Activated T-helper 1 cell treated with Interleukin-2 at 50 U/mL for 16 hours (primary cell): ENCODE results near the gene ZNF273.
"Not testable (repeated sequence)": the region's sequence is repeated elsewhere in the genome, so short reads cannot be mapped to it uniquely, and the experiment has no call there.

Experiments used
- DNase-seq: peaks from one replicate; pipeline ENCODE4 v3.0.0-alpha.2; 2020; ENCODE audit warnings: low read depth

The ZNF273 gene

GRCh38 chr7:64890273-64890672, 12.8 kb upstream of the ZNF273 start:
- not testable (repeated sequence) for DNase-seq

DNA sequence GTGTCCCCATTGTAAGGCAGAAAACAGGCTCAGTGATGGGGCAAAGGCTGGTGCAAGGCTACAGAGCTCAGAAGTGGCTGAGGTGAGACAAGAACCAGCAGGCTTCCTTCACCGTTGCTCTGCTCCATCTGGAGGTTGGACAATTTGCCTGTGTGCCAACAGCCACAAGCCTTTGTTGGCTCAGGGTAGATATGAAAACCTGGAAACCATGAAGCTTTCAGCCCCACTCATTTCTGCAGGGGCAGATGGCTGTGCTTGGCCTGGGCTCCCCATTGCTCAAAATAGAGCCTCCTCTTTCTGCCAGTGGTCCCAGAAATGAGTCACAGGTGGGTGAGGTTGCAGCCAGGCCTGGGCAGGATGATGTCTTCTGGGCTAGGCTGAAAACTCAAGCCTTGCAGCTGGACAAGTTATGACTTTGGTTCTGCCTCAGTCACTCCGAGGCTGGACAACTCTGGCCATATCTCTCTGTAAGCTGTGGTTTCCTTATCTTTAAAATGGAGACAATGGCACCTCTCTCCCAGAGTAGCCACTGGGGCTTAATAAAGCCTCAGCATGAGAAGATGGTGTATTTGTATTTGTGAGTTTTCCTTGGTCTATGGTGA, 12.2 kb upstream of the ZNF273 start:
- no peak for DNase-seq

DNA sequence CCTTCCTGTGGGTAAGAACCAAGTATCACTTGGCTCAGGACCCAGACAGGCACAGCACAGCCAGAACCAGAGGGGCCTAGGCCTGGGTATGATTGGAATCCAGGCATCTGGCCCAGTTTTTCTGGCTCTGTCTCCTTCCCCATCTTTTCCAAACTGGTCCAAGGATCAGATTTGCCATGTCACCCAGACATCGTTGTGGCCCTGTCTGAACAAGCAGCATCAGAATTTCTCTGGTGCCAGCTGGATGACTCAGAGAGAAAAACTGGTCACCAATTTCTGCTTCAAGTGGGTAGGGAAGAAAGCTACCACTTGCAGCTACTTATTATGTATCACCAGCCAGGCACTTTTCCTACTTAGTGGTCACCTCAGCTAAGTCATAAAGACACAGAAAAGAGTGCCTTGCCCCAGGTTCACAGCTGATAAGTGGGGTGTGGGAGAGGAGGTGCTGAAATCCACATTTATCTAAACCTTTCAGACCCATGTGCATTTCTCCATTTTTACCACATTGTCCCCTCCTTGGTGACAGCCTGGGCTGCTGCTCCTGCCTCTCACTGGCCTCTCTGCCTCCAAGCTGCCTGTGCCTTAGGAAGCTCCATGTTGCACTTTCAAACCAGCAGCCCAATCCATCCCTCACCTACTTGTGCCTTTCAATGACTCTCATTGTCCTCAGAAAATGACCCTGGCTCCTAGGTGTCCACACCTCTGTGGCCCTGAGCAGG, 11.6 kb upstream of the ZNF273 start:
- not testable (repeated sequence) for DNase-seq

DNA sequence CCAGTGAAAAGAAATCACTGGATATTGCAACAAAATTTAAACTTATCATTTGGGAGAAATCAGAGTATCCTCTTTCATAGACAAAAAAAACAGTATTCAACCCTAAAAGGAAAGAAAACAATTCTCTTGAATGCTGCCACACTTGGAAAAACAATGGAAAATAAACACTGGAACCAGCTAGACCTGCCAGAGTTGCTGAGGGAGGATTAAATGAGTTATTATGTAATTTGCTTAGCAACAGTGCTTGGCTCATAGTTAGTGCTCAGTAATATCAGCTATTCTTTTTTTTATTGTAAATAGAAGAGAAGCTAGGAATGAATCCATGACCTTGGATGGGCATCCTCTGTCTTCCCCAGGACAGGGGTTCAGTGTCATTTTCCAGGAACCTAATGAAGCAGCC, 11.0 kb upstream of the ZNF273 start:
- no peak for DNase-seq

DNA sequence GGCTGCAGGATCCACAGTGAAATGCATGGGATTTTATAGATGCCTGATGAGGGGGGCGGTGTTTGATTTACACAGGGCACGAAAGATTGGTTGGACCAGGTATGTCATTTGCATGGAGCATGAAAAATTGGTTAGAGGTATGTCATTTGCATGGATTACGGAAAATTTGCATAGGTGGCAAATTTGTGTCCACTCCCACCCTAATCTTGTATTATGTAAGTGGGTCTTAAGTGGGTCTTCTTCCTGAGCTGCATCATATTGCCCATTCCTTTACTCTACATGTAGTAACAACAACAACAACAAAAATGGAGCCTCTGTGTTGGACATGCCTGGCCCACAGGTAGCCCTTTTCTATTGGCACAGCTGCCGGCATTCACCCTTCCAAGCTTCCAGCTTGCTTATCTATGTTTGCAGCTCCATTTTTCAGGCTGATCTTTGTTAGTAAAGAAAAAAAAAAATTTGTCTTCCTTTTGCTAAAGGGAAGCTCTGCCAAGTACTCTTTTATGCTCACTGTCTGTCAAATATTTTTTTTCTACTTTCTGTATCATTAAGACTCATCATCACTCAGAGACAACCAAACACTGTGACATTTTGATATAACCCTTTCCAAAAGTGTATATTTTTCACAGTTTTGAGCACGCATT, 10.3 kb upstream of the ZNF273 start:
- no peak for DNase-seq

DNA sequence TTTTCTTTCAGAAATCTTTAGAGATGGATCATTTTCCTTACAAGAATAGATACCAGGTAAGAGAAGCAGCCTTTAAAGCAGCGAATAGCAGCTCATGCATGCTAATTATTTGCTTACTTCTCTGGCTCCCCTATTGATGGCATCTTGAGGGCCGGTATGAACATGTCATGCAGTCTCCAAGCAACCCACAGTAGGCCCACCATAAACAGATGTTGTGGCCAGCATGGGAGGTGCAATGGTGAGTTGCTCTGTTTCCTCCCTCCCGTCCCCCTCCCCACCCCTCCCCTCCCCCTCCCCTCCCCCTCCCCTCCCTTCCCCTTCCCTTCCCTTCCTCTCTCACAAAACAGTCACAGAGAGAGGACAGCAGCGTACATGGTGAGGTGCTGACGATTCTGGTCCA, 9.7 kb upstream of the ZNF273 start:
- no peak for DNase-seq

- not testable (repeated sequence) for DNase-seq
Measured at GRCh38 chr7:64902461-64902805, 640 bp upstream of the ZNF273 start.

- no peak for DNase-seq
Measured at GRCh38 chr7:64904008-64904407, 935 bp downstream of the ZNF273 start.

DNA sequence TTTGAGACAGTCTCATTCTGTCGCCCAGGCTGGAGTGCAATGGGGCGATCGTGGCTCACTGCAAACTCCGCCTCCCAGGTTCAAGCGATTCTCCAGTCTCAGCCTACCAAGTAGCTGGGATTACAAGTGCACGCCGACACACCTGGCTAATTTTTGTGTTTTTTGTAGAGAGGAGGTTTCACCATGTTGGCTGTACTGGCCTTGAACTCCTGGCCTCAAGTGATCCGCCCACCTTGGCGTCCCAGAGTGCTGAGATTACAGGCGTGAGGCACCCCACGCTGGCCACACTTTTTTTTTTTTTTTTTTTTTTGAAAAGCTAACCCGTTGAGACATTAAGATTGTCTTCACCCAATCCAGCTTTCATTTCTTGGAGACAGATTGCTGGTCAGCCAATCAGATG, 2.1 kb downstream of the ZNF273 start:
- no peak for DNase-seq

- no peak for DNase-seq
Measured at GRCh38 chr7:64905547-64905946, 2.5 kb downstream of the ZNF273 start.

DNA sequence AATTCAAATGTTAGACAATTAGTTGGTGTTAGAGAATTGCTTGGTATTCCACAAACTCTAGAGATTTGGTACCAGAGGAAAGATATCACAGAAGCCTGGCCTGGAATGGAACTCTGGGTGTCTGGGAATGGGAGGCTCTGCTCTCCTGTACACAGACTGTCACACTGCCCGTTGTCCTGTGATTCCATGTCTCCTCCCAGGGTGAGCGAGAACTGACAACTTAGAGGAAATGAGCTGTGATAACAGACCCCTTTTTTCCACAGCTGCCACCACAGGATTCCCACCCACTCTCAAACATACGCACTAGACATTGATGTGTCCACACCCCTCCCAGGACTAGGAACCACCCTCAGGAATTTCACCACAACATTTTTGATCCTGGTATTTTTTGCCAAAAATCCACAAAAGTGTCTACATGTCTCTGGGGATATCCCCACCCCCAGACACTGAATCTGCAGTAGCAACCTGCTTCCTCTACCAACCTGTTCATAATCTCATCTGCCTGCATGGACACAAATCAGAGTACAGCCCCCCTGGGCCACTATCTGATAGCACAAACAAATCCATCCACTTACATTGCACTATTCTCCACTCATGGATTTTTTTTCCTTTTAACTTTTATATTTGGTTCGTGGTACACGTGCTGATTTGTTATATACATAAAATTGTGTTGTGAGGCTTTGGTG, 4.7 kb downstream of the ZNF273 start:
- no peak for DNase-seq

DNA sequence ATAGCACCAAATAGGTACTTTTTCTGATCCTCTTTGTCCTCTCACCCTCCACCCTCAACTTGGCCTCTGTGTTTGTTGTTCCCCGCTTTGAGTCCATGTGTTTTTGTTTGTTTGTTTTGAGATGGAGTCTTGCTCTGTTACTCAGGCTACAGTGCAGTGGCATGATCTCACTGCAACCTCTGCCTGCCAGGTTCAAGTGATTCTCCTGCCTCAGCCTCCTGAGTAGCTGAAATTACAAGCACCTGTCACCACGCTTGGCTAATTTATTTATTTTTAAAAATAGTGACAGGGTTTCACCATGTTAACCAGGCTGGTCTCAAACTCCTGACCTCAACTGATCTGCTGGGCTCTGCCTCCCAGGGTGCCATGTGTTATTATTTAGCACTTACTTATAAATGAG, 5.3 kb downstream of the ZNF273 start:
- no peak for DNase-seq

DNA sequence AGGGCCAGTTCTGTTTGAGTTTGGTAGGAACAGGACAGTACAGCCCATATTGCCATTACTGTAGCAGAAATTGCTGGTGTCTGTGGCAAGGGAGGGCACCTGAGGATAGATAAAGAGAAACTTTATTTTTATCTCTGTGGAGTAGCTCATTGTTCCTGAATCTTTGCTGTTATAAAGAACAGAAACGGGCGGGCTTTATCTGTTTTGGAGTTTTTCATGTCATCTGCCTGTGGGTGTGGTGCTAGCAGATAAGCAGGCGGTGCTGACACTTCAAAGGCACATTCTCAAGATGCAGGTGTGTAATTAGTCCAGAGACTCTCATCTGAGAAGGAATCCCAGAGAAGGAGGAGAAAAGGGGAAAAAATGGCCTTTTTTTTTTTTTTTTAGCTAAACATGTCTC, 11.5 kb downstream of the ZNF273 start:
- DNase-seq: no peak

GRCh38 chr7:64915301-64915700, 12.2 kb downstream of the ZNF273 start:
- not testable (repeated sequence) for DNase-seq

- not testable (repeated sequence) for DNase-seq
Measured at GRCh38 chr7:64928252-64929187, 25.4 kb downstream of the ZNF273 start.

DNA sequence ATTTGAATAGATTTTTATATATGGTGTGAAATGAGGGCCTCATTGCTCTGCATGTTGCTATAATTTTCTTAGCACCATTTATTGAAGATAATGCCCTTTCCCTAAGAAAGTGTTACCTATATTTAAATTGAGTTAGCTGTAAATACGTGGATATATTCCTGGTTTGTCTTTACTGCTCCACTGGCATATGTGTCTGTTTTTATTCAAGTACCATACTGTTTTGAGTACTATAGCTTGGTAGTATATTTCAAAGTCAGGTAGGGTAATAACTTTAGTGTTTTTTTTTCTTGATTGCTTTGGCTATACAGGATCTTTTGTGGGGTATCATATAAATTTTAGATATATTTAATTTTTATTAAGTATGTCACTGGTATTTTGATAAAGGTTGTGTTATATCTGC, 31.4 kb downstream of the ZNF273 start:
- no peak for DNase-seq

DNA sequence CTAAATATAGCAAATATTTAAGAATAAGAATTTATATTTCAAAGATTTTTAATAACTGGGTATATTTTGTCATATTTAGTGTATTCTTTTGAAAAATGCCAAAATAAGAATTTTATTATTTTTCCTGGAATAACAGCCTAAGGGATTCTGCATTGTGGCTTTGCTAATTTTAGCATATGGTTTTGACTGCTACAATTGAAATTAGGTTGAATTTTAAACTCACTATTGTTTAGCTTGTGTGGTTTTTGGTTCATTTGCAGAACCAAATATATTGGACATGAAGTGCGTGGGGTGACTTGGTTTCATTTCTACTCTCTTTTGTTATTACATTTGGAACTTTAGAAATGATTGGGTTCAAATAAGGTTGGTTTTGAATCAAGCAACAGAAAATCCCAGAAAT, 35.5 kb downstream of the ZNF273 start:
- DNase-seq: no peak

DNA sequence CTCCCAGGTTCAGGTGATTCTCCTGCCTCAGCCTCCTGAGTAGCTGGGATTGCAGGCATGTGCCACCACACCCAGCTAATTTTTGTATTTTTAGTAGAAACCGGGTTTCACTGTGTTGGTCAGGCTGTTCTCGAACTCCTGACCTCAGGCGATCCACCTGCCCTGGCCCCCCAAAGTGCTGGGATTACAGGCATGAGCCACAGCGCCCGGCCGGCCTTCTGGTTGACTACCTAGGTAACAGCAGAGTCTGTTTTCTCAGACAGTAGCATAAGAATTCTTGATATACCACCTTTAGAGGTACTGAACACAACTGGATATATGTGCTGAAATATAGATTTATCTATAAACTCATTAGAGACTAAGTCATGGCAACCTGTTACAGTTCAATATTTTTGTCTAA, 36.9 kb downstream of the ZNF273 start:
- DNase-seq: not testable (repeated sequence)

DNA sequence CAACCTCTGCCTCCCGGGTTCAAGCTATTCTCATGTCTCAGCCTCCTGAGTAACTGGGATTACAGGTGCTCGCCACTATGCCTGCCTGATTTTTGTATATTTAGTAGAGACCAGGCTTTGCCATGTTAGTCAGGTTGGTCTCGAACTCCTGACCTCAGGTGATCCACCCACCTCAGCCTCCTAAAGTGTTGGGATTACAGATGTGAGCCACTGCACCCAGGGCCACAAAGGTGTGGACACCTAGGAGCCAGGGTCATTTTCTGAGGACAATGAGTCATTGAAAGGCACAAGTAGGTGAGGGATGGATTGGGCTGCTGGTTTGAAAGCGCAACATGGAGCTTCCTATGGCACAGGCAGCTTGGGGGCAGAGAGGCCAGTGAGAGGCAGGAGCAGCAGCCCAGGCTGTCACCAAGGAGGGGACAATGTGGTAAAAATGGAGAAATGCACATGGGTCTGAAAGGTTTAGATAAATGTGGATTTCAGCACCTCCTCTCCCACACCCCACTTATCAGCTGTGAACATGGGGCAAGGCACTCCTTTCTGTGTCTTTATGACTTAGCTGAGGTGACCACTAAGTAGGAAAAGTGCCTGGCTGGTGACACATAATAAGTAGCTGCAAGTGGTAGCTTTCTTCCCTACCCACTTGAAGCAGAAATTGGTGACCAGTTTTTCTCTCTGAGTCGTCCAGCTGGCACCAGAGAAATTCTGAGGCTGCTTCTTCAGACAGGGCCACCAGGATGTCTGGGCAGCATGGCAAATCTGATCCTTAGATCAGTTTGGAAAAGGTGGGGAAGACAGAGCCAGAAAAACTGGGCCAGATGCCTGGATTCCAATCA, 41.8 kb downstream of the ZNF273 start:
- DNase-seq: not testable (repeated sequence)

GRCh38 chr7:64945503-64946175, 42.6 kb downstream of the ZNF273 start:
- DNase-seq: no peak
